Naive thymus-derived CD4-positive, alpha-beta T cell (primary cell): ENCODE results near the gene ATP1B2. TPM values are rescaled to one million over a fixed set of nuclear protein-coding genes. Genes with fewer than 3 reads are reported as not detected.

Experiments used
- ATAC-seq: fragments of 150-1000 bp; cut with Tn5 transposase; 2 replicates; pipeline ENCODE4 v1.10.0; 2021; ENCODE audit warnings: mild to moderate bottlenecking, moderate library complexity
- CTCF ChIA-PET: fragments of 350-600 bp; sonication (Branson Sonifier 250); formaldehyde crosslinking; loops from one replicate; lab custom pipeline; 2021; ENCODE audit warnings: antibody characterized with exemption; lab: Charles Lee
- POLR2A ChIA-PET: fragments of 350-600 bp; sonication (Branson Sonifier 250); formaldehyde crosslinking; loops from one replicate; lab custom pipeline; 2021; ENCODE audit warnings: antibody characterized with exemption, inconsistent platforms; lab: Charles Lee
- DNase-seq, 9 donors: peaks; one replicate each; pipeline versions ENCODE4 v3.0.0 to v3.0.0-alpha.2; 2020 to 2022; ENCODE audit warnings: mixed read lengths in 1 of 9
- H3K27ac ChIP-seq: one replicate; pipeline ENCODE4 v1.7.0; 2013; ENCODE audit warnings: mild to moderate bottlenecking, low read depth, low read length, moderate library complexity
- H3K27me3 ChIP-seq, 2 donors: one replicate each; pipeline ENCODE4 v1.7.0; 2013; ENCODE audit warnings: low read length in 2 of 2, mild to moderate bottlenecking in 2 of 2, moderate library complexity in 2 of 2; ENCODE audit not compliant: control insufficient read depth in 2 of 2, insufficient read depth in 2 of 2
- H3K36me3 ChIP-seq, 3 experiments: 1 replicate in 2 of 3; 2 replicates in 1 of 3; pipeline ENCODE4 v1.7.0; 2013; ENCODE audit warnings: low read length in 3 of 3, mild to moderate bottlenecking in 3 of 3, moderate library complexity in 1 of 3; ENCODE audit not compliant: insufficient read depth in 3 of 3, control insufficient read depth in 2 of 3
- H3K4me1 ChIP-seq, 2 donors: one replicate each; pipeline ENCODE4 v1.7.0; 2013; ENCODE audit warnings: low read length in 2 of 2, mild to moderate bottlenecking in 2 of 2, moderate library complexity in 1 of 2; ENCODE audit not compliant: control insufficient read depth in 2 of 2, insufficient read depth in 2 of 2
- H3K4me3 ChIP-seq: 2 replicates; pipeline ENCODE4 v1.7.0; 2013; ENCODE audit warnings: mild to moderate bottlenecking, low read length
- H3K9me3 ChIP-seq, 3 experiments: 1 replicate in 2 of 3; 2 replicates in 1 of 3; pipeline ENCODE4 v1.7.0; 2013; ENCODE audit warnings: low read length in 3 of 3; ENCODE audit not compliant: control insufficient read depth in 2 of 3
- H3K27ac Mint-ChIP-seq, 9 donors: one replicate each; pipeline ENCODE4 v1.8.0; 2020 to 2022; ENCODE audit warnings: mixed read lengths in 9 of 9, mild to moderate bottlenecking in 8 of 9, moderate library complexity in 5 of 9, inconsistent platforms in 2 of 9
- H3K27me3 Mint-ChIP-seq, 5 donors: one replicate each; pipeline ENCODE4 v1.8.0; 2021 to 2022; ENCODE audit warnings: mixed read lengths in 5 of 5, mild to moderate bottlenecking in 1 of 5
- H3K36me3 Mint-ChIP-seq, 5 donors: one replicate each; pipeline ENCODE4 v1.8.0; 2020 to 2022; ENCODE audit warnings: mixed read lengths in 5 of 5, mild to moderate bottlenecking in 3 of 5, inconsistent platforms in 1 of 5
- H3K4me1 Mint-ChIP-seq, 7 donors: one replicate each; pipeline ENCODE4 v1.8.0; 2020 to 2022; ENCODE audit warnings: mixed read lengths in 7 of 7, mild to moderate bottlenecking in 3 of 7, inconsistent platforms in 1 of 7
- H3K4me3 Mint-ChIP-seq, 10 donors: one replicate each; pipeline ENCODE4 v1.8.0; 2020 to 2022; ENCODE audit warnings: mild to moderate bottlenecking in 10 of 10, mixed read lengths in 10 of 10, moderate library complexity in 6 of 10, inconsistent platforms in 2 of 10
- H3K9me3 Mint-ChIP-seq, 11 donors: one replicate each; pipeline ENCODE4 v1.8.0; 2020 to 2022; ENCODE audit warnings: mixed read lengths in 11 of 11, mild to moderate bottlenecking in 4 of 11, inconsistent platforms in 1 of 11, moderate library complexity in 1 of 11
- intact Hi-C, 2 donors: fragments of 100-400 bp; cut with micrococcal nuclease; formaldehyde crosslinking; loops; one replicate each; pipeline ENCODE4 v1.15.1; 2023
- polyA plus RNA-seq, 2 donors: library from polyadenylated mRNA; unstranded; fragments of 300-500 nt; fragmentation: Illumina TruSeq; gene quantifications; one replicate each; pipeline ENCODE4 v1.2.3, GENCODE V29; 2021
- total RNA-seq, 6 experiments: library from RNA in 5 of 6; stranded (reverse) in 5 of 6; gene quantifications; 1 replicate in 5 of 6; 2 replicates in 1 of 6; pipeline ENCODE4 v1.2.3 and lab custom pipeline; 2021 to 2026

Gene ATP1B2
- total and polyA plus RNA-seq, 7 experiments from 2014 or later = 0.12 to 1.1 (median 0.29) TPM; not detected in 2

- H3K4me3 ChIP-seq = peak overlapping the region; percentile 60
- H3K4me1 ChIP-seq = peaks cover 11 to 21% of the 10 kb centered on the region in 2 donors
- Mint-ChIP-seq H3K27me3 (peaks cover 26 to 70% (median 37%) of the 10 kb centered on the region in 5 donors), H3K9me3 (peaks cover 0 to 1% (median 0%) of the 10 kb centered on the region in 11 donors), H3K4me3 (peak overlapping the region; percentile 82 to 94 (median 88)), H3K36me3 (peaks cover 0 to 4% (median 2%) of the 10 kb centered on the region in 5 donors), H3K4me1 (peaks cover 10 to 21% (median 15%) of the 10 kb centered on the region in 7 donors), H3K27ac (peak overlapping the region in 2 of 9 donors; percentile 17 to 59)
- intact Hi-C loops = loop anchor here (2.0 kb wide), 2 partner anchors 36 to 78 kb away; partner anchors contain the start of gene TP53 (in 2 of the 2)
- H3K36me3 ChIP-seq = no peaks in the 10 kb centered on the region
- peaks cover 0 to 15% of the 10 kb centered on the region in 2 donors for H3K27me3 ChIP-seq
- ATAC-seq (no peak), DNase-seq (no peak)
- H3K27ac ChIP-seq = no peak overlapping the region
- POLR2A ChIA-PET = interaction anchor here (0.5 to 3.1 kb wide), 13 partner anchors 9 to 694 kb away, joined by 3 to 55 read pairs (median 3); partner anchors contain the start of genes FXR2, SAT2, SLC16A13 and TMEM256
- CTCF ChIA-PET = interaction anchor here (0.7 to 1.8 kb wide), 3 partner anchors 15 to 62 kb away, joined by 3 to 11 read pairs (median 3); partner anchors contain the start of genes TP53 and WRAP53
- no peaks in the 10 kb centered on the region for H3K9me3 ChIP-seq
Observed at GRCh38 chr17:7651097-7651664, 455 bp downstream of the ATP1B2 start.

- CTCF ChIA-PET = interaction anchor here (0.6 to 1.8 kb wide), 3 partner anchors 15 to 206 kb away, joined by 3 to 11 read pairs (median 3); partner anchors contain the start of genes TP53 and WRAP53
- H3K36me3 ChIP-seq = no peaks in the 10 kb centered on the region
- intact Hi-C loops = loop anchor here (2.0 kb wide), 2 partner anchors 35 to 79 kb away; partner anchors contain the start of gene TP53 (in 2 of the 2)
Observed at GRCh38 chr17:7651665-7652387, 1.1 kb downstream of the ATP1B2 start.

GRCh38 chr17:7652388-7653356 lies 1.9 kb downstream of the ATP1B2 start:
- intact Hi-C loops = no loop called here
- POLR2A ChIA-PET = interaction anchor here (0.7 to 3.1 kb wide), 3 partner anchors 10 to 34 kb away, joined by 3 to 55 read pairs (median 10); partner anchors contain the start of genes TP53 and WRAP53
- Histone ChIP-seq H3K4me3 (no peak overlapping the region), H3K4me1 (peaks cover 11 to 21% of the 10 kb centered on the region in 2 donors), H3K27ac (no peak overlapping the region), H3K9me3 (no peaks in the 10 kb centered on the region), H3K27me3 (peaks cover 0 to 15% of the 10 kb centered on the region in 2 donors), H3K36me3 (no peaks in the 10 kb centered on the region)
- H3K27me3 Mint-ChIP-seq = peaks cover 16 to 64% (median 33%) of the 10 kb centered on the region in 5 donors
- H3K36me3 Mint-ChIP-seq = peaks cover 0 to 4% (median 0%) of the 10 kb centered on the region in 5 donors
- ATAC-seq = no peak
- peaks cover 10 to 21% (median 15%) of the 10 kb centered on the region in 7 donors for H3K4me1 Mint-ChIP-seq
- CTCF ChIA-PET = interaction anchor here (0.5 to 1.1 kb wide), 3 partner anchors 14 to 207 kb away, joined by 3 read pairs; no protein-coding TSS in a partner anchor
- peaks cover 0 to 1% (median 0%) of the 10 kb centered on the region in 11 donors for H3K9me3 Mint-ChIP-seq
- H3K27ac Mint-ChIP-seq = peak overlapping the region in 1 of 9 donors; percentile 10
- no peak for DNase-seq
- H3K4me3 Mint-ChIP-seq = peak overlapping the region in 8 of 10 donors; percentile 14 to 92 (median 50)

More at GRCh38 chr17:7651665-7652387, 1.1 kb downstream of the ATP1B2 start:
- Mint-ChIP-seq H3K27me3 (peaks cover 19 to 66% (median 33%) of the 10 kb centered on the region in 5 donors), H3K4me3 (peak overlapping the region; percentile 32 to 94 (median 71)), H3K36me3 (peaks cover 0 to 4% (median 0%) of the 10 kb centered on the region in 5 donors), H3K4me1 (peaks cover 10 to 21% (median 15%) of the 10 kb centered on the region in 7 donors), H3K9me3 (peaks cover 0 to 1% (median 0%) of the 10 kb centered on the region in 11 donors), H3K27ac (no peak overlapping the region)
- Histone ChIP-seq H3K4me3 (no peak overlapping the region), H3K27ac (no peak overlapping the region), H3K4me1 (peaks cover 11 to 21% of the 10 kb centered on the region in 2 donors), H3K27me3 (peaks cover 0 to 15% of the 10 kb centered on the region in 2 donors), H3K9me3 (no peaks in the 10 kb centered on the region)
- POLR2A ChIA-PET = interaction anchor here (0.6 to 3.1 kb wide), 9 partner anchors 8 to 616 kb away, joined by 3 to 55 read pairs (median 5); partner anchors contain the start of genes FXR2, SAT2, SLC16A13 and TP53
- DNase-seq (no peak), ATAC-seq (no peak)

GRCh38 chr17:7654832-7655540 lies 4.3 kb downstream of the ATP1B2 start:
- DNase-seq = no peak
- no peak for ATAC-seq
- peak overlapping the region in 1 of 10 donors; percentile 17 for H3K4me3 Mint-ChIP-seq
- intact Hi-C loops = no loop called here
- H3K27me3 Mint-ChIP-seq = peaks cover 12 to 50% (median 29%) of the 10 kb centered on the region in 5 donors
- H3K9me3 Mint-ChIP-seq = peaks cover 0 to 1% (median 0%) of the 10 kb centered on the region in 11 donors
- Histone ChIP-seq H3K4me1 (peaks cover 11 to 18% of the 10 kb centered on the region in 2 donors), H3K9me3 (no peaks in the 10 kb centered on the region), H3K27me3 (peaks cover 0 to 13% of the 10 kb centered on the region in 2 donors), H3K27ac (no peak overlapping the region), H3K36me3 (no peaks in the 10 kb centered on the region), H3K4me3 (no peak overlapping the region)
- POLR2A ChIA-PET = interaction anchor here (0.5 to 0.8 kb wide), 2 partner anchors 32 to 60 kb away, joined by 3 to 4 read pairs; partner anchors contain the start of gene TP53
- CTCF ChIA-PET = no interaction called here
- peaks cover 7 to 18% (median 12%) of the 10 kb centered on the region in 7 donors for H3K4me1 Mint-ChIP-seq
- H3K36me3 Mint-ChIP-seq = peaks cover 0 to 4% (median 0%) of the 10 kb centered on the region in 5 donors
- no peak overlapping the region for H3K27ac Mint-ChIP-seq

- Histone ChIP-seq H3K27me3 (peaks cover 0 to 8% of the 10 kb centered on the region in 2 donors), H3K4me1 (peaks cover 6 to 13% of the 10 kb centered on the region in 2 donors), H3K4me3 (no peak overlapping the region), H3K36me3 (no peaks in the 10 kb centered on the region), H3K27ac (no peak overlapping the region), H3K9me3 (no peaks in the 10 kb centered on the region)
- no peak overlapping the region for H3K4me3 Mint-ChIP-seq
- peaks cover 0 to 1% (median 0%) of the 10 kb centered on the region in 11 donors for H3K9me3 Mint-ChIP-seq
- H3K27me3 Mint-ChIP-seq = peaks cover 7 to 45% (median 24%) of the 10 kb centered on the region in 5 donors
- peaks cover 0 to 2% (median 0%) of the 10 kb centered on the region in 5 donors for H3K36me3 Mint-ChIP-seq
- DNase-seq = no peak
- intact Hi-C loops = no loop called here
- ChIA-PET CTCF (no interaction called here), POLR2A (interaction anchor here (0.5 to 1.0 kb wide), 3 partner anchors 25 to 60 kb away, joined by 3 to 4 read pairs (median 3); partner anchors contain the start of gene TP53)
- no peak for ATAC-seq
- peaks cover 2 to 13% (median 7%) of the 10 kb centered on the region in 7 donors for H3K4me1 Mint-ChIP-seq
- no peak overlapping the region for H3K27ac Mint-ChIP-seq
Observed at GRCh38 chr17:7655541-7655840, 4.8 kb downstream of the ATP1B2 start.
